K562 (cell line): ENCODE data around the gene DHX29. TPM values are rescaled to one million over a fixed set of nuclear protein-coding genes. Genes with fewer than 3 reads are reported as not detected.

Experiments
- AFF1 ChIP-seq, 2 experiments: fragments of 450-650 bp; IDR thresholded peaks; 2 replicates each; pipeline ENCODE4 v1.6.1; 2018; ENCODE audit warnings: mild to moderate bottlenecking in 2 of 2, low read depth in 1 of 2; ENCODE audit not compliant: partially characterized antibody in 2 of 2
- BRCA1 ChIP-seq, 2 experiments: fragments of 450-650 bp in 1 of 2; sonication (generic) in 1 of 2; formaldehyde crosslinking in 1 of 2; IDR thresholded peaks; 2 replicates each; pipeline versions ENCODE4 v1.5.0 to v1.6.1; 2017 to 2020; ENCODE audit warnings: mild to moderate bottlenecking in 1 of 2, missing genetic modification reagents in 1 of 2
- C11orf30 ChIP-seq: fragments of 450-650 bp; IDR thresholded peaks from 2 replicates; pipeline ENCODE4 v1.6.1; 2016; ENCODE audit warnings: low read depth, mild to moderate bottlenecking
- GTF3C2 ChIP-seq: IDR thresholded peaks from 3 replicates; pipeline ENCODE4 v1.6.1; 2011; ENCODE audit warnings: borderline replicate concordance, mild to moderate bottlenecking, moderate library complexity; ENCODE audit not compliant: insufficient read length; ENCODE audit errors: extremely low read depth
- HDGF ChIP-seq: fragments of 450-650 bp; IDR thresholded peaks from 2 replicates; pipeline ENCODE4 v1.6.1; 2016
- ILK ChIP-seq: fragments of 450-650 bp; IDR thresholded peaks from 2 replicates; pipeline ENCODE4 v1.6.1; 2016; ENCODE audit warnings: missing genetic modification characterization, low read depth, mild to moderate bottlenecking, missing compliant biosample characterization, moderate library complexity, borderline replicate concordance
- MCM2 ChIP-seq: fragments of 450-650 bp; IDR thresholded peaks from 2 replicates; pipeline ENCODE4 v1.6.1; 2017; ENCODE audit warnings: low read depth, mild to moderate bottlenecking
- MCM3 ChIP-seq: fragments of 450-650 bp; IDR thresholded peaks from 2 replicates; pipeline ENCODE4 v1.6.1; 2016
- MED1 ChIP-seq: sonication (generic); formaldehyde crosslinking; IDR thresholded peaks from 2 replicates; pipeline ENCODE4 v1.8.1; 2023; ENCODE audit warnings: missing genetic modification reagents, borderline replicate concordance
- POLR2H ChIP-seq: IDR thresholded peaks from 2 replicates; pipeline ENCODE4 v1.6.1; 2016; ENCODE audit warnings: missing genetic modification characterization, low read depth, mild to moderate bottlenecking, control low read depth, missing compliant biosample characterization, moderate library complexity
- RAD21 ChIP-seq, 2 experiments: fragments of 250-450 bp in 1 of 2; fragments of 450-650 bp in 1 of 2; sonication (Bioruptor Pico) in 1 of 2; formaldehyde crosslinking in 1 of 2; IDR thresholded peaks in 1 of 2; conservative IDR thresholded peaks in 1 of 2; 2 replicates each; pipeline versions ENCODE4 v1.4.0 to v1.8.0; 2020 to 2022; ENCODE audit warnings: mild to moderate bottlenecking in 2 of 2, moderate library complexity in 1 of 2
- SETDB1 ChIP-seq: IDR thresholded peaks from one replicate; pipeline ENCODE4 v1.6.1; 2012; ENCODE audit warnings: low read length, control low read depth, inconsistent platforms
- SOX6 ChIP-seq: fragments of 450-650 bp; IDR thresholded peaks from 2 replicates; pipeline ENCODE4 v1.6.1; 2014; ENCODE audit warnings: mild to moderate bottlenecking
- THRAP3 ChIP-seq: fragments of 450-650 bp; IDR thresholded peaks from 2 replicates; pipeline ENCODE4 v1.6.1; 2016; ENCODE audit warnings: mild to moderate bottlenecking, inconsistent platforms, borderline replicate concordance
- ZBTB1 ChIP-seq: sonication (generic); formaldehyde crosslinking; IDR thresholded peaks from 2 replicates; pipeline ENCODE4 v1.8.1; 2023; ENCODE audit warnings: missing genetic modification reagents, low read depth, mild to moderate bottlenecking, borderline replicate concordance
- ZBTB17 ChIP-seq: fragments of 450-650 bp; formaldehyde crosslinking; IDR thresholded peaks from 2 replicates; pipeline ENCODE4 v1.4.0; 2020; ENCODE audit warnings: mild to moderate bottlenecking
- ZNF24 ChIP-seq: fragments of 450-650 bp; IDR thresholded peaks from 2 replicates; pipeline ENCODE4 v1.6.1; 2016
- ZNF384 ChIP-seq: IDR thresholded peaks from 2 replicates; pipeline ENCODE4 v1.6.1; 2012; ENCODE audit warnings: low read depth, low read length, improper control_type of control experiment
- ZNF449 ChIP-seq: fragments of 250-450 bp; sonication (Bioruptor Pico); IDR thresholded peaks from 2 replicates; pipeline ENCODE4 v1.8.0; 2022; ENCODE audit warnings: moderate library complexity, mild to moderate bottlenecking, inconsistent platforms
- ZNF717 ChIP-seq: fragments of 250-450 bp; sonication (Bioruptor Pico); IDR thresholded peaks from 2 replicates; pipeline ENCODE4 v1.5.0; 2021
- polyA plus RNA-seq, 8 experiments: library from polyadenylated mRNA; depleted of rRNA in 4 of 8; stranded (reverse) in 5 of 8; unstranded in 3 of 8; fragments of >200 nt; fragmentation: Nextera tagmentation in 2 of 8; fragmentation: Illumina TruSeq in 1 of 8; extraction: Ambion mirVana in 2 of 8; extraction: Trizol in 1 of 8; gene quantifications; 2 replicates each; pipeline versions ENCODE4 v1.2.1 to v1.2.3, GENCODE V29; 2011 to 2014; ENCODE audit warnings: inconsistent platforms in 1 of 8, missing spikeins in 1 of 8
- total RNA-seq, 7 experiments: library from RNA; depleted of rRNA in 6 of 7; stranded (reverse); fragments of >200 nt in 6 of 7; fragmentation: Illumina TruSeq in 2 of 7; extraction: Trizol in 2 of 7; gene quantifications; 2 replicates each; pipeline versions ENCODE4 v1.2.1 to v1.2.3, GENCODE V29; 2011 to 2021; ENCODE audit warnings: low replicate concordance in 1 of 7

Gene DHX29
- total and polyA plus RNA-seq, 9 of the 15 experiments (the other 6 are each of a cell fraction or from before 2014, with no cell fraction given), result 7.5 to 42.1 (median 25.0) TPM

GRCh38 chr5:55226027-55226933 lies 81.2 kb downstream of the DHX29 start (continued):
- TF ChIP-seq AFF1 (IDR thresholded peaks at IDR 0.05; ENCODE audit: low read depth in 1 of 2, partially characterized antibody in 2 of 2), result no peak
- no peak for TF ChIP-seq POLR2H (tag)
- TF ChIP-seq SOX6, result no peak
- TF ChIP-seq ZBTB17 (CRISPR knock-in tag), result no peak
- TF ChIP-seq ILK (tag), result no peak
- TF ChIP-seq MED1 (CRISPR knock-in tag), result no peak
- no peak for TF ChIP-seq ZNF24
- TF ChIP-seq THRAP3, result no peak
- peak; percentile 39; the same call in 1 of the 2 replicates for TF ChIP-seq ZNF384
- no peak for TF ChIP-seq SETDB1
- TF ChIP-seq ZNF449 (CRISPR knock-in tag), result no peak
- TF ChIP-seq HDGF, result no peak
- no peak for TF ChIP-seq MCM3
- TF ChIP-seq BRCA1 (IDR thresholded peaks at IDR 0.05), result no peak
- no peak; the same call in 1 of the 2 replicates for TF ChIP-seq BRCA1 (CRISPR knock-in tag; IDR thresholded peaks at IDR 0.05)
- 0 out of 2 replicates have a peak, but pooled peaks have one; percentile 16 for TF ChIP-seq ZBTB1 (CRISPR knock-in tag)
- no peak for TF ChIP-seq GTF3C2
- TF ChIP-seq ZNF717 (CRISPR knock-in tag), result no peak
- no peak for TF ChIP-seq C11orf30
- no peak for TF ChIP-seq MCM2
- peak; percentile 51 to 83 for TF ChIP-seq RAD21 (CRISPR knock-in tag; conservative IDR thresholded peaks at IDR 0.05 in 1 of 2, IDR thresholded peaks at IDR 0.05 in 1 of 2)
